ENCODE measurements around the gene BTBD6. TPM values are rescaled to one million over a fixed set of nuclear protein-coding genes. Genes with fewer than 3 reads are reported as not detected.

BTBD6 gene
- total and polyA plus RNA-seq, 2 of the 8 experiments (the other 6 are each of a cell fraction or from before 2014, with no cell fraction given), result 10.1 to 10.2 TPM

DNA sequence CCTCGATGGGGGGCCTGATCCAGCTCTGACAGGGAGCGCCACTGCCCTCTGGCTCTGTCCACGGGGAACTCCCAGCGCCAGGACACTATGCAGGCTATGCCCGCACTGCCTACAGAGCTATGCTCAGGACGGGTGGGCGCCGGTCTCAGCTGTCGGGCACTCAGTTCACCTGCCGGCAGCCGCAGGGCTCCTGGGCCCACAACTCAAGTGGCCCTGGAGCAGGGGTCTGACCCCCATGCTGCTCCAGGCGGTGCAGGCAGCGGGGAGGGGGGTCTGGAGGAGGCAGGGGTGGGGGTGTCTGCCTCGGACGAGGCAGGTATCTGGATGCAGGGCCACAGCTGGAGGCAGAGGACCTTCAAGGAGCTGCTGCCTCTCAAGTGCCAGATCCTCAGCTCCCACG lies 38.7 kb upstream of the BTBD6 start:
- Histone ChIP-seq H2BK5ac (ENCODE audit: low read depth, low read length) (no peak overlapping the region), H4K91ac (replicated peaks; ENCODE audit: insufficient read length, low read length) (no peak overlapping the region), H4K5ac (ENCODE audit: insufficient read length, low read depth, low read length) (no peak overlapping the region), H3K27me3 (replicated peaks in 1 of 4; ENCODE audit: control insufficient read depth in 3 of 4, extremely low read depth in 1 of 4, insufficient read depth in 3 of 4, low read length in 3 of 4) (no peaks in the 10 kb centered on the region), H2BK15ac (ENCODE audit: low read length) (no peak overlapping the region), H3K36me3 (ENCODE audit: control insufficient read depth in 2 of 4, insufficient read depth in 4 of 4, low read length in 3 of 4) (no peaks in the 10 kb centered on the region), H3K4me2 (ENCODE audit: insufficient read depth in 1 of 2, low read depth in 2 of 2, low read length in 2 of 2) (no peak overlapping the region), H3K4me3 (ENCODE audit: extremely low read depth in 1 of 4, insufficient read depth in 2 of 4, low read depth in 3 of 4, low read length in 4 of 4) (no peak overlapping the region), H3K18ac (ENCODE audit: extremely low read depth, low read length) (no peak overlapping the region), H2AFZ (ENCODE audit: low read length) (no peak overlapping the region), H3K14ac (ENCODE audit: insufficient read length) (no peak overlapping the region), H3K27ac (ENCODE audit: low read depth, low read length) (no peak overlapping the region), H4K20me1 (replicated peaks in 1 of 2; ENCODE audit: control insufficient read depth in 1 of 2, insufficient read depth in 2 of 2, low read length in 2 of 2) (peaks cover 0 to 6% of the 10 kb centered on the region in 2 experiments), H3K56ac (replicated peaks; ENCODE audit: insufficient read length, low read depth, low read length) (no peak overlapping the region), H3K79me2 (ENCODE audit: control insufficient read depth in 1 of 2, insufficient read depth in 2 of 2, low read length in 2 of 2) (no peaks in the 10 kb centered on the region), H3K9ac (replicated peaks in 1 of 4; ENCODE audit: extremely low read depth in 1 of 4, low read depth in 3 of 4, low read length in 3 of 4) (no peak overlapping the region), H2BK120ac (replicated peaks; ENCODE audit: low read depth, low read length) (no peak overlapping the region), H3K79me1 (ENCODE audit: low read depth, low read length) (no peaks in the 10 kb centered on the region), H3K23me2 (ENCODE audit: low read depth, low read length) (no peaks in the 10 kb centered on the region), H2AK5ac (ENCODE audit: low read depth, low read length) (no peak overlapping the region), H3K4ac (replicated peaks; ENCODE audit: insufficient read length, low read depth, low read length) (no peak overlapping the region), H4K8ac (ENCODE audit: extremely low read depth, insufficient read depth, low read length) (no peak overlapping the region), H2BK12ac (ENCODE audit: low read depth, low read length) (no peak overlapping the region), H3K23ac (ENCODE audit: insufficient read length) (no peak overlapping the region), H3K4me1 (replicated peaks in 1 of 4; ENCODE audit: control insufficient read depth in 3 of 4, insufficient read depth in 4 of 4, low read length in 3 of 4) (no peaks in the 10 kb centered on the region), H2BK20ac (ENCODE audit: low read length) (no peak overlapping the region), H3K9me3 (ENCODE audit: insufficient read depth in 2 of 2, low read depth in 1 of 2, low read length in 1 of 2) (no peaks in the 10 kb centered on the region)
- 87% methylated on average over 11 of the region's 16 CpGs; no CpG with 5 or more reads in 1 of the 2 experiments for WGBS, 2 experiments (ENCODE audit: extremely low coverage in 1 of 2, insufficient coverage in 1 of 2, insufficient read length in 1 of 2, insufficient replicate concordance in 2 of 2, low coverage in 1 of 2, low lambda C conversion rate in 2 of 2, missing lambda C conversion rate in 1 of 2)
- no peak for DNase-seq (ENCODE audit: low read depth in 1 of 2, low spot score in 2 of 2)
- TF ChIP-seq TAF7 (optimal IDR thresholded peaks at IDR 0.05; ENCODE audit: borderline replicate concordance, low read depth, low read length), result no peak
- TF ChIP-seq GABPA (IDR thresholded peaks at IDR 0.05; ENCODE audit: borderline replicate concordance, insufficient read depth, low read length), result no peak
- FAIRE-seq, result no peak
- POLR2A ChIA-PET (ENCODE audit: partially characterized antibody), result no interaction called here
- CTCF ChIA-PET (ENCODE audit: partially characterized antibody), result interaction anchor here (0.8 to 1.4 kb wide), 4 partner anchors 13 to 161 kb away, joined by 3 to 4 read pairs (median 3); no protein-coding TSS in a partner anchor

Data from H1 (cell line).